Omental fat pad (tissue), 4 donors: Measurements from ENCODE around the gene ROBO1. TPM values are rescaled to one million over a fixed set of nuclear protein-coding genes. Genes with fewer than 3 reads are reported as not detected.
"Not testable (repeated sequence)": the region's sequence is repeated elsewhere in the genome, so short reads cannot be mapped to it uniquely, and the experiment has no call there.

Experiments
- ATAC-seq: fragments of 150-250 bp; one replicate; pipeline ENCODE4 v1.9.1; 2016; ENCODE audit warnings: mild to moderate bottlenecking, moderate library complexity; ENCODE audit not compliant: low FRiP score
- DNase-seq: peaks from one replicate; pipeline ENCODE4 v3.0.0-alpha.2; 2019; ENCODE audit warnings: low spot score
- total RNA-seq, 4 donors: library from RNA; depleted of rRNA; stranded (reverse); fragments of >200 nt; gene quantifications; one replicate each; pipeline ENCODE4 v1.1.0, GENCODE V29; 2016
- TF ChIP-seq, protein P1 (sequence below), 3 donors: fragments of 450-650 bp; IDR thresholded peaks; one replicate each; pipeline ENCODE4 v1.5.1; 2016 to 2017; ENCODE audit warnings: antibody characterized with exemption in 3 of 3, mild to moderate bottlenecking in 3 of 3, moderate library complexity in 2 of 3

The ROBO1 gene
- total RNA-seq, 4 donors from 2014 or later = 13.7 to 34.2 (median 21.0) TPM

DNA sequence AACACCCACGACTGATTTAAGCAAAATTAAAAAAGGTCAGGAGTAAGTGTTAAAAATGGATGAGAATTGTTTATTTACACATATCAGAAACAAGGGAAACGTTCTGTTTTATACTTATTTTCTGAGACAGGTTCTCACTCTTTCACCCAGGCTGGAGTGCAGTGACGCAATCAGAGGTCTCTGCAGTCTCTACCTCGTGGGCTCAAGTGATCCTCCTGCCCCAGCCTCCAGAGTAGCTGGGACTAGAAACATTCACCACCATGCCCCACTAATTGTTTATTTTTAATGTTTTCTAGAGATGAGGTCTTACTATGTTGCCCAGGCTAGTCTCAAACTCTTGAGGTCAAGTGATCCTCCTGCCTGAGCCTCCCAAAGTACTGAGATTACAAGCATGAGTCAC is 1080.3 kb downstream of the ROBO1 start:
- TF ChIP-seq, protein P1, sequence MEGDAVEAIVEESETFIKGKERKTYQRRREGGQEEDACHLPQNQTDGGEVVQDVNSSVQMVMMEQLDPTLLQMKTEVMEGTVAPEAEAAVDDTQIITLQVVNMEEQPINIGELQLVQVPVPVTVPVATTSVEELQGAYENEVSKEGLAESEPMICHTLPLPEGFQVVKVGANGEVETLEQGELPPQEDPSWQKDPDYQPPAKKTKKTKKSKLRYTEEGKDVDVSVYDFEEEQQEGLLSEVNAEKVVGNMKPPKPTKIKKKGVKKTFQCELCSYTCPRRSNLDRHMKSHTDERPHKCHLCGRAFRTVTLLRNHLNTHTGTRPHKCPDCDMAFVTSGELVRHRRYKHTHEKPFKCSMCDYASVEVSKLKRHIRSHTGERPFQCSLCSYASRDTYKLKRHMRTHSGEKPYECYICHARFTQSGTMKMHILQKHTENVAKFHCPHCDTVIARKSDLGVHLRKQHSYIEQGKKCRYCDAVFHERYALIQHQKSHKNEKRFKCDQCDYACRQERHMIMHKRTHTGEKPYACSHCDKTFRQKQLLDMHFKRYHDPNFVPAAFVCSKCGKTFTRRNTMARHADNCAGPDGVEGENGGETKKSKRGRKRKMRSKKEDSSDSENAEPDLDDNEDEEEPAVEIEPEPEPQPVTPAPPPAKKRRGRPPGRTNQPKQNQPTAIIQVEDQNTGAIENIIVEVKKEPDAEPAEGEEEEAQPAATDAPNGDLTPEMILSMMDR (IDR thresholded peaks at IDR 0.05) = no peak
- DNase-seq (no peak), ATAC-seq (no peak)

GRCh38 chr3:78683284-78683683 is 1084.5 kb downstream of the ROBO1 start:
- TF ChIP-seq, protein P1 (IDR thresholded peaks at IDR 0.05) = no peak
- ATAC-seq (no peak), DNase-seq (no peak)

GRCh38 chr3:78675119-78675805 is 1092.5 kb downstream of the ROBO1 start:
- ATAC-seq = not testable (repeated sequence)

GRCh38 chr3:78670746-78671145 is 1097.1 kb downstream of the ROBO1 start:
- TF ChIP-seq, protein P1 (IDR thresholded peaks at IDR 0.05) = no peak
- no peak for ATAC-seq
- DNase-seq = no peak

More at GRCh38 chr3:78675119-78675805, 1092.5 kb downstream of the ROBO1 start:
- not testable (repeated sequence) for DNase-seq

DNA sequence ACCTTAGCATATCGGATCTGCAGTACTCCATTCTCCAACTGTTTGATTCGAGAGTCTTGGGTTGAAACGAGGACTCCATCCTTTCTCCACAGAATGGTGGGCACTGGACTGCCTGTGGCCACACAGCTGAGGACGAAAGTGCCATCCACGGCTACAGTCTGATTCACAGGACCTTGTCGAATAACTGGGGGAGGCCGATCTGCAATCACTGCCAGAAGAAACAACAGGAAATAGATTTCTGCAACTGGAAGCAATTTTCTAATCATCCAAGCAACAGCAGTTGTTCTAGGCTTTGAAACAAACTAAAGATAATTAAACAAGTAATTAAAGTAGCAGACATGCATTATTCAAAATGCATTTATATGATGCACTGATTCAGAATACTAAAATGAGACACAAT is 1097.7 kb downstream of the ROBO1 start:
- ATAC-seq (no peak), DNase-seq (no peak)
- TF ChIP-seq, protein P1 (IDR thresholded peaks at IDR 0.05) = no peak

DNA sequence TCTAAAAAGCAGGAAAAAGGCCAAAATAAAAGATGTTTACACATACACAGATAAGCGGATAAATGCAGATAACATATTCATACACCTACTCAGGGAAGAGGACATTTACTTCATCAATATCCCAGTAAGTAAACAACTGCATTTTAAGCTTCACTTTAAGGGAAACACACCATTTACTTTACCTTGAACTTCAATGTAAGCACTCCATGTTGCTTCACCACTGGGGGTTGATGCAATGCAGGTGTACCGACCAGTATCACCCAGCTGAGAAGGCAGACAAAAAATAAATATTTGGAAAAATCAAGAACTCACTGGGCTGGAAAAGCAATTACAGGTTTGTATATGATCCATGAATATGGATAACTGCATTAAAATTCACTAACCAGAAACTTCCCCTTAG is 1099.5 kb downstream of the ROBO1 start:
- no peak for DNase-seq
- TF ChIP-seq, protein P1 (IDR thresholded peaks at IDR 0.05) = no peak
- ATAC-seq = no peak

GRCh38 chr3:78666470-78666800 is 1101.4 kb downstream of the ROBO1 start:
- TF ChIP-seq, protein P1 (IDR thresholded peaks at IDR 0.05) = no peak
- ATAC-seq (no peak), DNase-seq (no peak)
